Dedifferentiated amniotic fluid mesenchymal stem cell (primary cell): ENCODE results near the gene CD2.

Experiments
- DNase-seq: peaks from one replicate; pipeline ENCODE4 v3.0.0-alpha.2; 2016; ENCODE audit errors: extremely low spot score

CD2 gene, protein sequence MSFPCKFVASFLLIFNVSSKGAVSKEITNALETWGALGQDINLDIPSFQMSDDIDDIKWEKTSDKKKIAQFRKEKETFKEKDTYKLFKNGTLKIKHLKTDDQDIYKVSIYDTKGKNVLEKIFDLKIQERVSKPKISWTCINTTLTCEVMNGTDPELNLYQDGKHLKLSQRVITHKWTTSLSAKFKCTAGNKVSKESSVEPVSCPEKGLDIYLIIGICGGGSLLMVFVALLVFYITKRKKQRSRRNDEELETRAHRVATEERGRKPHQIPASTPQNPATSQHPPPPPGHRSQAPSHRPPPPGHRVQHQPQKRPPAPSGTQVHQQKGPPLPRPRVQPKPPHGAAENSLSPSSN

GRCh38 chr1:116754198-116754977 lies at the start of gene CD2:
CD2 (plus strand) TSS chr1:116754430; CDS start chr1:116754493, 63 bp downstream.
- no peak for DNase-seq

DNA sequence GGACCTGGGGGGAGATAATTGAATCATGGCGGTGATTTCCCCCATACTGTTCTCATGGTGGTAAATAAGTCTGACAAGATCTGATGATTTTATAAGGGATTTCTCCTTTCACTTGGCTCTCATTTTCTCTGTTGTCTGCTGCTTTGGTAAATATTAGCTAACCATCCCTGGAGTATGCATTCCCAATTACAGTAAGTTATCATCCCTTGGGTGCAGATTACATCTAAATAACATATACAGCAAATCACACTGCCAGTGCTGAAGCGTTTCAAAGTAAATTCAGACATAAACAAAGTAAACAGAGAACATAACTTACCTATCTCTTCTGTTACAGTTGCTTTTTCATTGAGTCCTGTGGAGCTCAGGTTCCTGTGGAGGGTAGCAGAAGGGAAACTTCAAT lies 48.1 kb upstream of the CD2 start:
- no peak for DNase-seq

GRCh38 chr1:116706841-116707240 lies 47.4 kb upstream of the CD2 start:
- no peak for DNase-seq

- DNase-seq = no peak
These were observed 45.9 kb upstream of the CD2 start for GRCh38 chr1:116708255-116708900.

GRCh38 chr1:116709666-116710167 lies 44.5 kb upstream of the CD2 start:
- no peak for DNase-seq

DNA sequence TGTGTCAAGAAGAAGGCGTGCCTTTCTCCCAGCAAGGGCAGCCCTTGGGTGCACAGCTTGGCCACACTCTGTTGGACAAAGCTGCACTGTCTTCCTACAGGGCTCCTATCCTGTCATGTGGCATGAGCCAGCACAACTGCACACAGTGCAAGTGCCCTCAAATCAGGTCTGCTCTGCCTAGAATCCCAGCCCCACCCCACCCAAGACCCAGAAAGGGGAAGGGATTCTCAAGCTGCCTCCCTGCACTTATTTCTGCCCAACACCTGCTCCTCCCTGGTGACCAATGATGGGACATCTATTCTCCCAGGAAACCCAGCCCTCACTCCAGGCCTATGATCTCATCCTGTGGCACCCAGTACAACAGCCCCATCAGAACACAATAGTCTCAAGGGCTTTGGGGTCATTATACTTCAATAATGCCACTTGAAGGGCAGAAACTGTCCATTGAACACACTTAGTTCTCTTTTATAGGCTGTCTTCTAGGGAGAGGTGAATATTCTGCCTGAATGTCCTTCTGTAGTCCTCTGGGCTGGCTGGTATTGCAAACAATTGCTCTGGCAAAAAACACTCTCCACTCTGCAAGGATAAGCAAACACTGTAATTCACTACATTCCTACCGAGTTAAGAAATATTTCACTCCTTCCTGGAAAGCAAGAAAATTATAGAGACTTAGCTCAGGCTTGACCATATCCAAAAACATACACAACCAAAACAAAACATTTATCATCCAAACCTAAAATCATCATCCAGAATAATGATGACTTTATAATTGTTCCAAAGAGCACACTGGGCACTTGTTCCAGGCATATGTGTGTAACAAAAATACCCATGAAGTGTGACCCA lies 43.6 kb upstream of the CD2 start:
- peak; percentile 57 for DNase-seq

DNA sequence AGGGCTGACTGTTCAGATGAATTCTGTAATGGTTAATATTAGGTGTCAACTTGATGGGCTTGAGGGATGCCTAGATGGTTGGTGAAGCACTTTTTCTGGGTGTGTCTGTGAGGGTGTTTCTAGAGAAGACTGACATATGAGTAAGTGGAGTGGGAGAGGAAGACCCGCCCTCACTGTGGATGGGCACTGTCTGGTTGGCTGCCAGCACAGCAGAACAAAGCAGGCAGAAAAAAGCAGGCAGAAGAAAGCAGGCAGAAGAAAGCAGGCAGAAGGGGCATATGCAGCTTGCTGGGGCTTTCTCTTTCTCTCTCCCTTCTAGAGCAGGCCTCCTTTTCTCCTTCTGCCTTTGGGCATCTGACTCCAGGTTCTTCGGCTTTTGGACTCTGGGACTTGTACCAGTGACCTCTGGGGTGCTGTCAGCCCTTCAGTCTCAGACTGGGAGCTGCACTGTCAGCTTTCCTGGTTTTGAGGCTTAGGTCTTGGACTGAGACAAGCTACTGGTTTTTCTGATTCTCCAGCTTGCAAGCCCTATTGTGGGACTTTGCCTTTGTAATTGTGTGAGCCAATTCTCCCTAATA lies 42.9 kb upstream of the CD2 start:
- no peak for DNase-seq

DNA sequence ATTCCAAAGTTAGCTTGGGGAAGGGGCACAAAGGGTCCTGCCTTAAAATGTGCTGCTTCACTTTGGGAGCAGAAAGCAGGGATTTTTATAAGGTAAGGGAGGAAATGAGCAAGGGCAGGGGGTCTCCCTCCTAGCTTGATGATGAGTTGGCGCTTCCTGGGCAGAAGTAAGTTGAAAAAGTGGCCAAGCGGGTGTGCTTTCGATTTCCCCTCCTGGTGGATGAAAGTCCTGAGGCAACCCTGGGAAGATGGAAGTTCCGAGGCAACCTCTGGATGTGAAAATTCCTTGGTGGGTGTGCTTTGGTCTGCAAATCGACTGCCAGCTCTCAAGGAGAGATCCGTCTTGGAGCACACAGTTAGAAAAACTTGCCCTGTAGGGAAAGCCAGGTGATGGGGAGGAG lies 41.7 kb upstream of the CD2 start:
- DNase-seq = no peak

DNA sequence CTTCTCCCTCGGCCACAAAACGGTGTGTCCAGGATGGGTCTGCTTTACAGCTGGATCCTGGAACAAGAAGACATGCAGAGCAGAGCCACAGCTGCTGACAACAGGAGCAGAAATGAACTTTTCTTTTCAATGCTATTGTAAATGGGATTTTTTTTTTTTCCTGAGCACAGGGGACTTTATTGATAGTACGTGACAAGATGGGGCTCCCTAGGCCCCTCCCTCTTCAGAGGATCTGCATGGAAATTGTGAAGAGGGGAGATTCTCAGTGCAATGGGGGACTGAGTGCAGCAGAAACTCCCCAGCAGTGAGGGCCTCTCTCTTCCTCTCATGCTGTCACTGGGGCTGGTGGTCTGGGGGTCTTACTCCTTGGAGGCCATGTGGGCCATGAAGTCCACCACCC lies 40.8 kb upstream of the CD2 start:
- DNase-seq = no peak

DNA sequence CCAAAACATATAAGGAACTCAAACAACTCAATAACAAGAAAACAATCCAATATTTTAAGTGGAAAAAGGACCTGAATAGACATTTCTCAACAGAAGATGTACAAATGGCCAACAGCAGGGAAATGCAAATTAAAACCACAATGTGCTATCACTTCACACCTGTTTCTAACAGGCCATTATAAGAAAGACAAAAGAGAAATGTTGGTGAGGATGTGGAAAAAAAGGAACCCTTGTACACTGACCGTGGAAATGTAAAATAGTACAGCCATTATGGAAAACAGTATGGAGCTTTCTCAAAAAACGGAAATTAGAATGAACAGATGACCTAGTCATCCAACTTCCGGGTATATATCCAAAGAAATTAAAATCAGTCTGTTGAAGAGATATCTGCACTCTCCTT lies 37.8 kb upstream of the CD2 start:
- no peak for DNase-seq

DNA sequence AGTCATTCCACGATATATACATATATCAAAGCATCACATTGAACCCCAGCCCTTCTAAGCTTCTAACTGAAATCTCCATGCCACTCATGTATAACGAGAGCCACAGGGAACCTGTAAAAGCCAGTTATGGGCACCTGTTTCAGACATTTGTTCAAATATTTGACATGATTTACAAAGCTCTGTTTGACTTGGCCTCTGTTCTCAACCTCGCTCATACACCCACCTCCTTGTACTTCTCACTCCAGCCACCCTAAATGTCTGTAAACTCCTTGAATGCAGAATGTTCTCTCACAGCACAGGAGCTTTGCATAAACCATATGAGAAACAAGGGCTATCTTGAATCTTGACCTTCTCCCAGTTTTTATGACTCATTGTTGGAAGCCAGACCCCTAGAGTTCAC lies 36.9 kb upstream of the CD2 start:
- DNase-seq = no peak

DNA sequence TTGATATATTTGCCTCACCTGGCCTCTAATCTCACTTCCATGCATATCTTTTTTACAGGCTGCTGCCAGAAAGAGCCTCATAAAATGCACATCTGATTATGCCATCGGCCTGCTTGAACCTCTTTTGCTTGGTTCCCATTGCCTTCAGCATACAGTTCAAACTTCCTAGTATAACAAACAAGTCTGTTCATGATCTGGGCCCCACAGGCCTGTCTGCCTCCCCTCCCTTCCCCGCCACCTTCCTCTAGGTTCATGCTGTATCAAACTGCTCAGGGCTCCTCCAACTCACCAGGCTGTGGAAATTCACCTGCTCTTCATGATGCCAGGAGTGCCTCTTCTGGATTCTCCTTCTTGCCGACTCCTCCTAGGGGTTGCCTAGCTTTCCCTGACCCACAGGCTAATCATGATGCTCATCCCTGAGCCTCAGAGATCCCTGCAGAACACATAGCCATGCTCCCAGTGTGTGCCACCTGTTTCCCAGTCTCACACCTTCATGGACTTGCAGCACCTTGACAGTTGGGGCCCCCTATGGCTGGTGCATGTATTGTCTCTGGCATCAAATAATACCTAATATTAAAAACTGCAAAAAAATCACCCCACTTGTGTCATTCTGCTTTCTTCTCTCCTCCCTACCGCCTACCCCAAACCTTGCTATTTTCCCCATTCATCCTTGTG lies 33.7 kb upstream of the CD2 start:
- DNase-seq = no peak

- DNase-seq = no peak
These were observed 33.2 kb upstream of the CD2 start for GRCh38 chr1:116721039-116721405.

DNA sequence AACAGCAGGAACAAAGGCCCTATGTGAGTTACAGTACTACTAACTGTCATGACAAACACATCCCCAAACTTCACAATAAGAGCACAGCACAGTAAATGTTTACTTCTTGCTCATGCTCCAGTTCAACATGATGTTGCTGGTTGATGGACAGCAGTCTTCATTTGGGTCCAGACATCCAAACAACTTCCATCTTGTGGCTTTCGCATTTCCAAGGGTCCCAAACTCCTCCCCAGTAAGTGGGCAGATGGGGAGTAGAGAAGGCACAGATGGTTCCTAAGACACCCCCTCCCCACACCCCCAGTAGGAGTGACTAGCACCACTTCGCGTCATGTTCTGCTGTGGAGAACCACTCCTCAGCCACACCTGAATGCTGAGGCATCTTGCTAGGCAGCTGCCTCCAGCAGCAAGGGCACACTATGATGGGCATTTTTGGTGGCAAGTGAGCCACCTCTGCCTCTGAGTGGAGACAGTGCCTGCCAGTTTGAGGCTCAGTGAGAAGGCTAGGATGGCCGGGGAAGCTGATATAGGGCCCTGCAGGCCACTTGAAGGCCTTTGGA lies 32.7 kb upstream of the CD2 start:
- no peak for DNase-seq

DNA sequence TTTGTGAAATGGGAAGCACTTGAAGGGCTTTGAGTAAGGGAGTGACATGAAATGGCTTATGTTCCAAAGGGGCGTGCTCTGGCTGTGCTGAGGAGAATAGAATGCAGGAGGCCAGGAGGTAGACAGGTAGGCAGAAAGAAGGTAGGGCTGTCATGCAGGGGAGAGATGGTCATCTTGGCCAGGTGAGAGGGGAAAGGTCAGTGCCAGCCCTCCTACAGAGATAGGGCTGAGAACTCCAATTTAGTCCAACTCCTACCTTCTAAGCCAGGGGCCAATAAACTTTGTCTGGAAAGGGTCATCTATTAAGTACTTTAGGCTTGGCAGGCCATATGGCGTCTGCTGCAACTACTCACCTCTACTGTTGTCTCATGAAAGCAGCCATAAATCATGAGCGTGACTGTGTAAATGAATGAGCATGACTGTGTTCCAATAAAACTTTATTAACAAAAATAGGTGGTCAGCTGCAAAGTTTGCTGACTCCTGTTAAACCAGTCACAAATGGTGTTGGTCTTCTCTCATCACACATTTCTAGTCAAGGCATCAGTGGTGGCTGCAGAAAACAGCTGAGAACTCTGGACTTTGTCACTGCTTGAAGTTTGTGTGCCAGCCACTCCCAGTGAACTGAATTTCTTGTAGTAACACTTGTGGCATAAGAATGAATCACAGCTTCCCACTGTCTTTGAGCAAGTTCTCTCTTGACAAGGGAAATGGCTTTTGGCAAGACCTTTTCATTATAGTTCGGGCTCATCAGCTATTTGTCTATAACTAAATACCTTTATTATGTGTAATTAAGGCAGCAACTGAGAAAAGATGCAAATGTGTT lies 32.0 kb upstream of the CD2 start:
- no peak for DNase-seq

DNA sequence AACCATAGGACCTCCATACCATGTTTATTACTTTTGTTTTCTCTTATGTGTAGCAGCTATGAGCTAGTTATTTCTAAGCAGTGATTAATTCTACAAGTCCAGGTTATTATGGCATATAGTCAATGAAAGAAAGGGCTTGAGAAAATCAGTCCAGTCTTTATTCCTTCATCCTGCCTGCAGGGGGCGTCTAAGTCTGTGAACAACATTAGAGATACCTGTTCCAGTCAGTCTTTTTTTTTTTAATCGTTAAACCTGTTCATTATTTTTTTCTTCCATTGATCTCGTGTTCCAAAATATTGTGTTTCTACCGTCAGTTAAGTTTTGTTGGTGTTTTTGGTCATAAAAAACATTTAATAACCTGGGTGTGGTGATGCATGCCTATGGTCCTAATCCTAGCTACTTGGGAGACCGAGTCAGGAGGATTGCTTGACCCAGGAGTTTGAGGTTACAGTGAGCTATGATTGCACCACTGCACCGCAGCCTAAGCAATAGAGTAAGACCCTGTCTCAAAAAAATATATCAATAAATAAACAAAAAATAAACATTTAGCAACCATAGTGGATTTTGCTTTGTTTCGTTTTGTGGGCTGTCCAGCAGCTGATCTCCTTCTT lies 29.4 kb upstream of the CD2 start:
- peak; percentile 55 for DNase-seq

- no peak for DNase-seq
These were observed 28.4 kb upstream of the CD2 start for GRCh38 chr1:116725798-116726197.

DNA sequence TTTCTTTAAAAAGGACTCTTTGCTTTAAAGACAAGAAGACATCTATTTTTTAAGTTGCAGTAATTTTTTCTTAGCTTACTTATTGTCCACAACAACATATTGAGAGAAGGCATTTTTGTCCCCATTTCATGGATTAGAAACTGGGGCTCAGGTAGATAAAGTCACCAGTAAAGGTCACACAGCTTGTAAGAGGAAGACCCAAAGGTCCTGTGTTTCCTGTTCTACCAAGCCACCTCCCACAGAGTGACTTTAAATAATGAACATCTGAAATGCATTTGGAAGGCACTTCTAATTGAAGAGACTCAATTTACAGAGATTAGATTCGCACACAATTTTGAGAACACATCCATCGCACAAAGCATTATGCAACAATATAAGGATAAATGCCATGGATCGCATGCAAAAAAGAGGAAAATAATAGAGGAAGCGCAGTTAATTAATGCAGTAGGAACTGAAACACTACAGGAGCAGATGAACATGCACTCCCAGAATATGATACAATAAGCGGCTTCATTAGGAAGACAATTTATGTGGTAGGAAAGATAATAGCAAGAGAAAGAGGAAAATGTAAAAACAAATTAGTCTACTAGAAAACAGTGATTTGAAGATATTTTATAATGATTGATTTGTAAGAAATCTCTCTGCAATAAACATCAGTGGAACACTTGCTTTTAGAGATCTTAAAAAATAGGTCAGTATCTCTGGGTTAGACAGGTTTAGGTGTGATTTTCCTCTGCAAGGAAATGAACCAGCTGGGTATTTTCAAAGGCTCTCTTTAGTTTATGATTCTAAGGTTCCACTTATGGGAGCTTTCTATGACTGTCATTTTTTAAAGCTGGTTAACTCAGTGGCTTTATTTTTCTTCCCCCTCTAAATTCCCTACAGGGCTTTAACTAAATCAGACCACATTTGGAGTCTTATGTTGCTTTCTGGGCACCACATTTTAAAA lies 27.1 kb upstream of the CD2 start:
- no peak for DNase-seq
